Activated naive CD4-positive, alpha-beta T cell (primary cell): ENCODE measurements around the gene TRIM66.

Source experiments
- DNase-seq, 4 experiments: peaks; one replicate each; lab custom pipeline; 2025; lab: John Stamatoyannopoulos, UW

TRIM66 gene

GRCh38 chr11:8608652-8609051 lies 73.8 kb downstream of the TRIM66 start:
- no peak for DNase-seq

- DNase-seq: no peak
Observed at GRCh38 chr11:8605971-8606563, 76.4 kb downstream of the TRIM66 start.

- DNase-seq: peak in 1 of 4 experiments; percentile 2
Observed at GRCh38 chr11:8604078-8604723, 78.3 kb downstream of the TRIM66 start.

GRCh38 chr11:8603696-8604077 lies 78.8 kb downstream of the TRIM66 start:
- no peak for DNase-seq

- no peak for DNase-seq
Observed at GRCh38 chr11:8601376-8602133, 80.9 kb downstream of the TRIM66 start.

DNA sequence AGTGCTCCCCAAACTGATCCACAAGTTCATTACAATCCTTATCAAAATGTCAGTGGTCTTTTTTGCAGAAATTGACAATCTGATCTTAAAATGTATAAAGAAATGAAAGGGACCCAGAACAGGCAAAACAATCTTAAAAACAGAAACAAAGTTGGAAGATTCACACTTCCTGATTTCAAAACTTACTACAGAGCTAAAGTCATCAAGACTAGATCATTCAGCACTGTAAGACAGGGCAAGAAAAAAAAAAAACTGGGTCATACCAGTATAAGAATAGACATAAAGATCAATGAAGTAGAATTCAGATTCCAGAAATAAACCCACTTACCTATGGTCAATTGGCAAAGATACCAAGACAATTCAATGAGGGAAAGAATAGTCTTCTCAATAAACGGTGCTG lies 84.0 kb downstream of the TRIM66 start:
- no peak for DNase-seq

DNA sequence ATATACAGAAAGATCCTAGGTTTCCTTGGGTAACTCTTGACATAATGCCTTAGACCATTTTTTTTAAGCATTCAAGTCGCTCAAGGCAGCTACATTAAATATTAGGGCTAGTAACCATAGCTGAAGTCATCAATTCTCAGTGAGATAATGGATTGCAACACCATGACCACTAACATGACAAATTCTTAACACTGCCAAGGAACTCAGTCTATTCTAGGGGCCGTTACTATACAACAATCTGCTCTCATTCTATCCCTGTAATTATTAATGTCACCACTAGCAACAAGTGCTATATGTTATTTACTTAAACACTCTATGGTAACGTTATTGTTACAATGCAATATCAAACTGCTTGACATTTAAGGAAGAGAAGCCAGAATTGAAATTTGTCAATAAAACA lies 85.3 kb downstream of the TRIM66 start:
- DNase-seq: no peak

GRCh38 chr11:8596504-8597046 lies 85.9 kb downstream of the TRIM66 start:
- DNase-seq: no peak

DNA sequence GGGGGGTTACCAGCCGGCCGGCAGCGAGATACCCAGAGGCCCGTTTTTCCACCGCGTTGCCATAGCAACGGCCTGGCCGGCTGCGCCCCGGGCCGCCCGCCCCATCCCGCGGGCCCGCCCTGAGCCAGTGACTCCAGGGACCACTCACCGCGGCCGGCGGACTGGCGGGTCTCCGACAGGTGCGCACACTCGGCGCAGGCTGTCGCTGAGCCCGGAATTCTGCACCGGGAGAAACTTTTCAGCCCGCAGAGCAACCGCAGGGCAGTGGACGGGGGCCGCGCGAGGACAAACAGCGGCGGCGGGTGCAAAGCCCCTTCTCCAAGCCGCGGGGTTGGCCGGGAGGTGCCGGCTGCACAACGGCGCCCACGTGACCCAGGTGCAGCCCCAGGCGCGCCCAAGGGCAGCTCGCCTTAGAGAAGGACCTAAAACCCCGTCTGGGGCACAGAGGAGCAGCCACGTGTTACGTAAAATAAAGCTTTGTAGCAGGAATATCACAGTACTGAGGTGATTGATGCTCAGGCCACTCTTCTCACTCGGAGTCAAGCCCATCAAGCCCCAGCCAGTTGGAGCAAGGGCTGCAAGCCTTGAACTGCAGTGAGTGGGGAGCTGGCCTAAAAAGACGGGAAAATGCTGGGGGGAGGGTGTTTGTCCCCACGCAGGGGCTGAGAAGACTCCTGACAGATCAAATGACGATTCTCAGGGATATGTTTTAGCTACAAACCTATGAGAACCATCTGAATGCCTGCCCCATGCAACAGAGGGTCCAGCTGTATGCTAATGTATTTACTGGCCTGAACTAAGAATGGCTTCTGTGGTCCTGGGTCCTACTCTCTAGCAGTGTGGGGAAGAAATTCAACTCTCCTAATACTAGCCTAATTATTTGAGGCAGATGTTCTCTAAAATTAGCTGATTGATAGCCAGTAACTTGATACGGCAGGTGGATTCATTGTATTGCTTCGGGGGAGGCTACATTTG lies 88.2 kb downstream of the TRIM66 start, which contains the start of gene STK33:
Gene STK33 (minus strand): TSS at position 294 of the 975 bp plus-strand sequence. CDS start 119,323 bp downstream, outside the sequence.
- DNase-seq: no peak

GRCh38 chr11:8593455-8593854 lies 89.0 kb downstream of the TRIM66 start:
- no peak for DNase-seq

DNA sequence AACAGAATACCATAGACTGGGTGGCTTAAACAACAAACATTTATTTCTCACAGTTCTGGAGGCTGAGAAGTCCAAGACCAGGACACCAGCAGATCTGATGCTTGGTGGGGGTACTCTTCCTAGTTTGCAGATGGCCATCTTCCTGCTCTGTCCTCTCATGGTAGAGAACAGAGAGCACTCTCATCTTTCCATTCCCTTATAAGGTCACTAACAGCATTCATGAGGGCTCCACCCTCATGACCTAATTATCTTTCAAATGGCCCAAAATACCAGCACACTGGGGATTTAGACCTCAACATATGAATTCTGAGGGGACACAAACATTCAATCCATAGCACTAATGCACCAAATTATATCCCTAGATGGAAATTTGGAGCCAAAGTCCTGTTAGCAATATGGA lies 94.5 kb downstream of the TRIM66 start:
- DNase-seq: no peak

DNA sequence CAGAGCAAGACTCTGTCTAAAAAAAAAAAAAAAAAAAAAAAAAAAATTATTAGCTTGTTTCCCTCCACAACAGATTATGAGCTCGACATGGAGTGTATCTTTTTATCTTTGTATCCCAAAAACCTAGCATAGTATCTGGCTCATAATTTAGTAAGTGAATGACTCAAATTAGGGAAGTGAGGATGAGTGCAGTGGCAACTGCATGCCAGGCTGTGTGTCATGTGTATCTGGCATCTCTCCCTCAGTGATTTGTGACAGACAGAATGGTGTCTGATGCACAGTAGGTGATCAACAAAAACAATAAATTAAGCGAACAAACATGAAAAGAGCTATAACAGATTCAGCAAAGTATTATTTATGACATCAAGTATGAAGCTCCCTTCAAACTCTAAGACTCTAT lies 95.7 kb downstream of the TRIM66 start:
- no peak for DNase-seq

DNA sequence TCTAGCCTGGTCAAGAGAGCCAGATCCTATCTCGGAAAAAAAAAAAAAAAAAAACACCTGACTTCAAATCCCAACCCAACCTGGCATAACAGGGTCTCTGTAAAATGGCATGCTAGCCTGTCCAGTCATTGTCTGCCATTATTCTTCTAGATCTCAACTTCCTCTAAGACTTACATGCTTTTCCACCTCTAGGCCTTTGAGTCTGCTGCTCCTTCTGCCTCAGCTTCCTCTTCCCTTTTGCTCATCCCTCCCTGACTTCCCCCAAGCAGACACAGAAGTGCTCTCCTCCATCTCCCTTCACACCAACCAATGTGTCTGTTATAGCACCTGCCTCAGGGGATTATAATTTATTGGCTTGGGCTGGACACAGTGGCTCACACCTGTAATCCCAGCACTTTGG lies 96.3 kb downstream of the TRIM66 start:
- DNase-seq: no peak

GRCh38 chr11:8584511-8584910 lies 98.0 kb downstream of the TRIM66 start:
- DNase-seq: no peak

DNA sequence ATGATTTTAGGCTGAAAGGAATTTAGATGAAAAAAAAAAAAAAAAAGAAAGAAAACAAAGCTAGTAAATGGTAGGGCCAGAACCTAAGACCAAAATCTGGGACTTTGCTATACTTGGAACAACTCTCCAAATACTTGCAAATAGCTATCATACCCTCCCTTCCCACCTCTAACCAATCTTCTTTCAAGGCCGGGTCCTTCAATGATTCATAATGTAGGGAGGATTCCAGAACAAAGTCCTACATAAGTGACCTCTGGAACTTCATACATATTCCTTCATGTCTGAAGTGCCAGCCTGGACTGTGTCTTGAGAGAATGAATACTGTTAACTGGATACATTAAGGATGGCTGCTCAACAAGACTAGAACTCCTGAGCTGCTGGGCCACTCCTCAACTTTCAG lies 98.4 kb downstream of the TRIM66 start:
- no peak for DNase-seq

DNA sequence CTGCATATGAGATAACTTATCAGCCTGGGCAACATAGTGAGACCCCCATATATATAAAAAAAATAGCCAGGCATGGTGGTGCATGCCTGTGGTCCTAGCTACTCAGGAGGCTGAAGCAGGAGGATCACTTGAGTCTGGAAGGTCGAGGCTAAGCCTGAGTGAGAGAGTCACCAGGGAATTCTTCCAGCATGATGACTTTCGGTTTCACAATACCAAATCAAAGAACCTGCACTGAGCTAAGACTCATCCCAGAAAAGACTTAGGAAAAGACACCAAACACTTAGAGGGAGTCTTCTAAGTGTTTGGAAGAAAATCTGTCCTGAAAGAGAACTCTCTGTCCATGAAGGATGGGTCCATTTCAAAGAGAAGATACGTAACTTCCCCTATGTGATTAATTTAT lies 101.2 kb downstream of the TRIM66 start:
- no peak for DNase-seq

- no peak for DNase-seq
Observed at GRCh38 chr11:8577791-8578581, 104.5 kb downstream of the TRIM66 start.

DNA sequence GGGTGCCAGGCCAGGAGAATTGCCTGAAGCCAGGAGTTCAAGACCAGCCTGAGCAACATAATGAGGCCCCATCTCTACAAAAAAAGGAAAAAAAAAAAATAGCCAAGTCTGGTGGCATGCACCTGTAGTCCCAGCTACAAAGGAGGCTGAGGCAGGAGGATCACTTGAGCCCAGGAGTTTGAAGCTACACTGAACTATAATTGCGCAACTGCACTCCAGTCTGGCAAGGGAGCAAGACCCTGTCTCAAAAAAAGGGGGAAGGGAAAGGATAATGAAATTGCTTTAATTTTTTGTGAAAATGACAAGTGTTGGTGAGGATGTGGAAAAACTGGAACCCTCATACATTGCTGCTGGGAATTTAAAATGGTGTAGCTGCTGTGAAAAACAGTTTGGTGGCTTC lies 107.7 kb downstream of the TRIM66 start:
- DNase-seq: no peak

DNA sequence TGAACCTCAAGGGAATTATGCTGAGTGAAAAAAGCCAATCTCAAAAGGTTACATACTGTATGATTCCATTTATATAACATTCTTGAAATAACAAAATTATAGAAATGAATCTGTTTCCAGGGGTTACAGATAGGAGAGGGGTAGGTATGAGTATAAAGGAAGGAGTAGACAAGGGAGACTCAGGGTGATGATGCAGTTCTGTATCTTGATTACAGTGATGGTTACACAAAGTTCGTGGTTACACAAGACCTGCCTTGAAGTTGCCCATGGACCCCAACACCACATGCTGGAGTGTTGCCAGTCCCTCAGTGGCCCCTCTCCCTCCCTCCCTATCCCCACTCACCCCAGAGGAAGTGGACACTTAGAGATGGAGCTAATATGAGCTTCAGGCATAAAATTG lies 108.7 kb downstream of the TRIM66 start:
- DNase-seq: no peak

GRCh38 chr11:8567602-8568198 lies 114.8 kb downstream of the TRIM66 start:
- DNase-seq: no peak
